ENCODE data around the gene INKA2.

Gene INKA2

DNA sequence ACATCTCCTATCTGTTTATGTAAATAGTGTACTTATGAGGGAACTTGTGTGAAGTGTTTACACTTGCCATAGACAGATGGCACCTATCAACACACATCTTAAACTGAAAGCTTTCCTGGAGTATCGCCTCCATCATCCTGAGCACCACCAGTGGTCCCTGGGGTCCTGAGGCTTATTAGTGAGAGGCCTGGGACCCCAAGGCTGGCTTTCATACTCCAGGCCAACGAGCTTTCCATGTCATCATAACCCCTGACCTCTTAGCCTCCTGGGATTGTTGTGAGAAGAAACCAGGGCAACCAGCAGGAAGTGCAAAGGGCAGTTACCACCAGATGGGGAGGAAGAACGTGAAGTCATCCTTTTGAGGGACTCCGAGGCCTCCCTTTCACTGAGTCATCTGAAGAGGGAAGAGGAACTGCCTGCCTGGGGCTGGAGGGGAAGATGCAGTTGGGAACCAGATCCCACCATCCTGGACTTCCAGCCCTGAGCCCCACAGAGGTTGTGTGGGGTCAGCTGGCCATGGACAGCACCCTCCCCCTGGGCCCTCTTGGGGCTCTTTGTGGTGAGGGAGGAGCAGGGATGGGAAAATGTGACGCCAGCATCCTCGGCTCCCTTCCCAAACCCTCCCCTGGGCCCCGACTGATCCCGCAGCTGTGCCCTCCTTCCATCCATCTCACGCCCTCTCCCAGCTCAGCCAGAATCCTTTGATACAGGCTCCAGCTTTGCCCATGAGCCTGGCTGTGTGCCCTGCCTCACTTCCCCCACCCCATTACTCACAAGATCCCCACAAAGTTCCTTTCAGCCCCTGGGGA lies 5.8 kb downstream of the INKA2 start:
- no peak for DNase-seq (ENCODE audit: low spot score)

DNA sequence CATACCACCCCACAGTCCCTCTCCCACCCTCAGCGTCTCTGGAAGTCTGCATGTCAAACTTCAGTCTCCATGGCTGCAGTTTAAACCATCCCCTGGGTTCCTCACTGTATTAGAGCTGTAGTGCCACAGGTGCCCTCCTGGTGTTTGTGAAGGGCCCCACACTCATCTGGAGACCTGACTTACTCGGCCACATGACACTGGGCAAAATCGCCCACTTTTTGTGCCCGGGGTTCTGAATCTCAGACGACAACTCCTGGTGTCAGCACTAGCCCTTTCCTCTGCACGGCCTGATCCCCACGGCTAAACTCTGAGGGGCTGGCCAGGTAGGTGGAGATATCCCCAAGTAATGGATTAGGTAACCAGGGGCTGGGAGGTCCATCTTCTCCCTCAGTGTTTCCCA lies 6.5 kb downstream of the INKA2 start:
- DNase-seq (ENCODE audit: low spot score): no peak

- no peak for DNase-seq (ENCODE audit: low spot score)
These were observed 7.2 kb downstream of the INKA2 start for GRCh38 chr1:111731956-111732355.

GRCh38 chr1:111730706-111731105 lies 8.5 kb downstream of the INKA2 start:
- DNase-seq (ENCODE audit: low spot score): no peak

GRCh38 chr1:111729946-111730681 lies 9.1 kb downstream of the INKA2 start:
- DNase-seq (ENCODE audit: low spot score): no peak

- no peak for DNase-seq (ENCODE audit: low spot score)
These were observed 9.8 kb downstream of the INKA2 start for GRCh38 chr1:111729271-111729921.

DNA sequence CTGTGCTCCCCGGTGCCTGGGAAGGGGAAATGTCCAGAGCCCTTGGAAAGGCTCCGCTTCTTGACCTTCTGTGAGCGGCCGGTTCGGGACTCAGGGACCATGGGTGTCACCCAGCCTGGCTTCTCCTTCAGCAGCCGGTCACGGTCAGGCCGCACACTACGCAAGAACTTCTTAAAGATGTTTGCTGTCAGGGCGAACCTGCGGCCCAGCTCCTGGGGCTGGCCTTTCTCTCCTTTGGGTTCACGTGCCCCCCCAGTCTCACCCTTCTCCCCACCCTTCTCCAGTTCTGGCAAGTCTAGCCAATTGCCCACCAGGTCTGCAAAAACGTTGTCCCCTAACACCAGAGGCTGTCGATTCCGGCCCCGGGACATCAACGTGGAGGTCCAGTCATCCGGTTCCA lies 12.1 kb downstream of the INKA2 start:
- DNase-seq (ENCODE audit: low spot score): no peak

DNA sequence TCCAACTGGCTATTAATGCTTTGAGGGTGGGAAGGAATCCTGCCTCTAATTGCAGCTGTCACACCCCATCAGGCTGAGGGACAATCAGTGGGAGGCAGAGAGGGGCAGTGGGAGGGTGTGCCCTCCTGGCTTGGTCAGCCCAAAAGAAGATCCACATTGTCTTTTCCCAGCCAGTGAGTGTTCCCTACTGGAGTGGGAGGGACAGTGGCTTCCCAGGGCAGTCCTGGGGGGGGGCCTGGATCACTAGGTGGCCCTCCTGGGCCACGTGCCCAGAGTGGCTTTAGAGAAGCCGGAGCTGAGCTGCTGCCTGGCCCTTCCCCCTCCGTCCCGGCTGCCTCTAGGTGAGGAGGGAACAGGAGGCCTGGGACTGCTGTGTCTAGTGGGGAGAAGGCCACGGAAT lies 14.0 kb downstream of the INKA2 start:
- DNase-seq (ENCODE audit: low spot score): no peak

GRCh38 chr1:111723871-111724270 lies 15.3 kb downstream of the INKA2 start:
- no peak for DNase-seq (ENCODE audit: low spot score)

DNA sequence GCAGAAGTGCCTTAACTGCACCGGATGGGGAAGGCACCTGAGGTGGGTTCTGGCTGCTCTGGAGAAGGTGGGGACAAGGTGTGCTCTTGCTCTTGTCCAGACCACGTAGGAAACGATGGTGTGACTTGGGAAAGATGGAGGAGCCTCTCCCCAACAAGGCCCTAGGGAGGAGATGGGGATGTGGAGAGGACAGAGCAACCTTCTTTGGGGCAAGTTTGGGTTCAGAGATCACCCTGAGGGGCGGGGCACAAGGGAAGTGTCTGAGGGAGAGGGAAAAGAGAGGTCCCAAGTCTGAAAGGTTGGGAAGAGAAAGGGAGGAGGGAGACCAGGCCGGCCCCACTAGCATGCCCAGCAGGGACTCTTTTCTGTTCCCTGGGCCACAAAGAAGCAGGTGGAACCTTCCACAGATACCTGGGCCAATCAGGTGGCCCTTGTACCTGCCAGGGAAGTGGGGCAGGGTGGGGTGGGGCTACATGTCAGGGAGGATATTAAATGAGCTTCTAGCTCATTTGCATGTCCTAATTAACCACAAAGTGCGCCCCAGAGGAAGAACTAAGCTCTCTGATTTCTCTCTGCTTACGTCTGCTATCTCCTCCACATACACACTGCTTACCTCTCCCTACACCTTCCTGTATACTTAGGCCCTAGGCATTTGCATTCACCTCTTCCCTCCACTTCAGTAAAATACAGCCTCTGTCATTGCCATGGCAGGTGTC lies 15.9 kb downstream of the INKA2 start:
- DNase-seq (ENCODE audit: low spot score): peak; percentile 67

DNA sequence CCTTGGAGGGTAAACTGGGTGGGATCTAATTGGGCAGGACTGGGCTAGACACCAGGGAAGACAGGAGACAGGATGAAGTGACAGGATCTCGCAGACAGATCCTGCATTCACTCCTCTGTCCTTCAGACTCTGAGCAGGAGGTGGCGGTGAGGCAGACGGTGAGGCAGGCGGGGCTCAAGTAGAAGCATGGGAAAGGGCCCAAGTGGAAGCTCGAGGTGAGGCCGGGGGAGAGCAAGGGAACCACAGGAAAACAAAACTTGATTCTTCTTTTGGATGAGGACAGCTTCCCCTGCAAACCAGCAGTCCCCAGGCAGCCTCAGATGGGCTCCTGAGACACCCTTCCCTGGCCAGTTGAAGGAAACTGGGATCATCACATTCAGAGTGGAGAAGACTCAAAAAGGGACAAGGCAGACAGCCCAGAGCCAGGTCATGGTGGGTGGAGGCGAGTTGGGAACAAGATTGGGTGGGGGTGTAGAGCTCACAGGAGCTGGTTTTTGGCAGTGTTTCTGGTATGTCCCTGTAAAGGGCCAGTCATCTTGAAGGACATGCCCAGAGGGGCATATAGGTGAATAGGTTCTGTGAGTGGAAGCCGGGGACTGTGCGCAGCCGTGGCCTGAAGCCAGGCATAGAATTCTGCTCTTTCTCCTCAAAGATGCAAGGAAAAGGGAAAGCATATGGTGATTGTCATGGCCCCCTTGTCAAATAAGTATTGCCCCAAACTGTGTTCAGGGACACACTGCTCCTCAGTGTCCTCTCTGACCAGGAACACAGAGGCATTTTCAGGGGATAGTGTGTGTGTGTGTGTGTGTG lies 18.0 kb downstream of the INKA2 start:
- DNase-seq (ENCODE audit: low spot score): no peak

- DNase-seq (ENCODE audit: low spot score): no peak
These were observed 18.8 kb downstream of the INKA2 start for GRCh38 chr1:111720274-111720976.

GRCh38 chr1:111719674-111720132 lies 19.5 kb downstream of the INKA2 start:
- no peak for DNase-seq (ENCODE audit: low spot score)

DNA sequence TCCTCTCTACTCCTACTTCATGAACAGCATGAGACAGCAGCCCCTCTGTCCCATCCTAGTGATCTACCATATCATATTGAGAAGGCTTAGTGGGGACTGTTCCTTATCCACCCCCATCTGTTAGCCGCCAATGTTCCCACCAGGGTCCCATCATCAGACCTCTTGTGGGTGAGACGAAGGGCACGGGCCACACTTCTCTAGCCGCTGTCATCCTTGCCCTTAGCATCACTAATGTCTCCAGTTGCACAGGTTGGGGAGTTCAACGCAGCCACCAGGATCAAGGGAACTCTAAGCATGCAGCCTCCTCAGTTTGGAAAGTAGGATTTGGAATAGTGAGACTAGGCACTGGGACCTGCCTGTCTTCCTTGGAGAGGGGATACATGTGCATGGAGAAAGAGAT lies 20.1 kb downstream of the INKA2 start:
- no peak for DNase-seq (ENCODE audit: low spot score)

DNA sequence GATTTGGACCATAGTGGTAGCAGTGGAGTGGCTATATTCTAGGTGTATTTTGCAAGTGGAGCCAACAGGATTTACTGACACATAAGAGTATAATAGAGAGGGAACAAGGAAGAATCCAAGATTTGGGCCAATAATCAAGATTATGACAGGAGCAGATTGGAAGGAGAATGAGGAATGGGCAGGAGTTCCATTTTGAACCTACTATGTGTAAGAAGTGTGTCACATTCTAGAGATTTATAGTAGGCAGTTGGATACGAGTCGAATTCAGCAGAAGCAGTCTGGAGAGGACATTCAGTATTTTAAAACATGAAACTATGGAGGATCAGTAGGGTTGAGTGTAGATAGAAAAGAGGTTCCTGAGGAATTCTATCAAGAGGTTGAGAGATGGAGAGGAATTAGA lies 21.7 kb downstream of the INKA2 start:
- no peak for DNase-seq (ENCODE audit: low spot score)

GRCh38 chr1:111716333-111716732 lies 22.9 kb downstream of the INKA2 start:
- DNase-seq (ENCODE audit: low spot score): no peak

DNA sequence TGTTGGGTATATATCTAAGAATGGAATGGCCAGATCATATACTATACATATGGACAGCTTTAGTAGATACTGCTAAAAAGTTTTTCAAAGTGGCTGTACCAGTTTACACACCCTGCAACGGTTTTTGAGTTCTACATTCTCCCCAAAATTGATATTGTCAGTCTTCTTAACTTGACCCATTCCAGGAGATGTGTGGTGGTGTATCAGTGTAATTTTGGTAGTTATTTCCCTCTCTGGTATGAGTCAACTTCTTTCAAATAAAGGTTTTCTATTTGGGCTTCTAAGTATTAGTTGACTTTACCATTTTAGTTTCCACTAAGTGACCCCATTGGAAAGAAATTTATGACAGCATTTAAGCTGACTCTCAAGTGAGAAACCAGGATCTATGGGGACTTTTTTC lies 29.2 kb downstream of the INKA2 start:
- no peak for DNase-seq (ENCODE audit: low spot score)

GRCh38 chr1:111707906-111708305 lies 31.3 kb downstream of the INKA2 start:
- DNase-seq (ENCODE audit: low spot score): no peak

DNA sequence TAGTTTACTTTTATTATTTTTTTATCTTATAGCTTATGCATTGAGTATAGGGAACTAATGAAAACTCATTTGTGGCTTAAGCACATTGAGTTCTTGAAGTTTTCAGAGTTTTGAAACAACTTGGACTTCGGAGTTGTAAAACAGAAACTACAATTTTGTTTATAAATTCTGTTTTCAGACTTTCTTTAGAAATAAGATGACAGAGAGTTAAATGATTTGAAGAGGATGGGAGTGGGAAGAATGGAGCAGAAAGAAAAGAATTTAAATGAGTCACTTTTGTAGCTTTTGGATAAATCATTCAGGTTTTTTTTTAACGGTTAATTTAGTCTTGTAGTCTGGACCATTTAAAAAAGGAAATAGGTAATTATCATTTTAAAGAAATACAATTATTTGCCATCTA lies 32.3 kb downstream of the INKA2 start:
- DNase-seq (ENCODE audit: low spot score): no peak

DNA sequence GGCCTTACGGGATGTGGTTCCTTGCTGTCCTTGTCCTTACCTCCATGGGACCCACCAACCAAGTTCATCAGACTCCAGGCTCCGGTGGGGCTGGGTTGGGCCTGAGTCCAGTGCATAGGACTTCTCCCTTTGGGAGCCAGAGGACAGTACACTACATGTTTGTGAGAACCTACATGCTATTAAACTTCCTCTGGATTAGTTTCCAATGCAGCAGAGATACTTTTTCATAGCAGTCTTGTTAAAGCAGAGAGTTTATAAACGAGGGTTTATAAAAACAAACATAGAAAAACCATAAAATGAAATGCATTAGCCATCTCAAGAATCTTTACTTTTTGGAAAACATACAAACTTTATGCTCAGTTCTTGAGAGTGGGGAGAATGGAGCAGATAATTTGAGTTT lies 33.4 kb downstream of the INKA2 start:
- no peak for DNase-seq (ENCODE audit: low spot score)

DNA sequence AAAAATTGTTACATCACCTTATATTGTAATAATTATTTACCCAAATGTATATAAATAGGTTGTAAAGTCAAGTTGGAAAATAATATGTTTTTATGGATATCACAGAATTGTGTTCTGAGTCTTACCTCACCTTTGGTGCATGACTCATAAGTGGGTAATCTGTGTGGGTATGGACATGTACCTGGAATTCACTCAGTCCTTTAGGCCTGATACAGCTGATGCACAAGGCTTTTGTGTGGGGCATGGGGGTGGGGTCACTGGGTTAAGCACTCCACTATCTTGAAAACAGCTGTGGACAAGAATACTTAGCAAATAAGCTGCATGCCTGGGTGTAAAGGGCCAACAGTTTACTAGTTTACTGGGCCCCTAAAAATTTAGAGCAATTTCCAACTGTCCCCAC lies 34.4 kb downstream of the INKA2 start:
- no peak for DNase-seq (ENCODE audit: low spot score)

All from germinal center (tissue), 1 donor.